HG02973 (cell line): ENCODE measurements around the gene ABCB11.
"Not testable (repeated sequence)": the region's sequence is repeated elsewhere in the genome, so short reads cannot be mapped to it uniquely, and the experiment has no call there.

Experiments
- ATAC-seq: cut with Tn5 transposase; IDR thresholded peaks from one replicate; pipeline ENCODE4 v1.9.1; 2021; ENCODE audit warnings: moderate library complexity; ENCODE audit not compliant: unreplicated experiment

ABCB11 gene

GRCh38 chr2:168939918-168940317 lies 91.2 kb downstream of the ABCB11 start:
- ATAC-seq = peak; percentile 81

GRCh38 chr2:168939061-168939460 lies 92.1 kb downstream of the ABCB11 start:
- ATAC-seq = no peak

- no peak for ATAC-seq
These were observed 95.1 kb downstream of the ABCB11 start for GRCh38 chr2:168935810-168936581.

- no peak for ATAC-seq
These were observed 96.3 kb downstream of the ABCB11 start for GRCh38 chr2:168934826-168935225.

GRCh38 chr2:168932174-168932573 lies 99.0 kb downstream of the ABCB11 start:
- ATAC-seq = not testable (repeated sequence)

- ATAC-seq = no peak
These were observed 100.9 kb downstream of the ABCB11 start for GRCh38 chr2:168930242-168930641.

- ATAC-seq = no peak
These were observed 102.1 kb downstream of the ABCB11 start for GRCh38 chr2:168929031-168929430.

GRCh38 chr2:168928113-168928831 lies 102.9 kb downstream of the ABCB11 start:
- no peak for ATAC-seq

- no peak for ATAC-seq
These were observed 104.3 kb downstream of the ABCB11 start for GRCh38 chr2:168926621-168927386.

GRCh38 chr2:168920504-168921157 lies 110.5 kb downstream of the ABCB11 start:
- no peak for ATAC-seq

GRCh38 chr2:168916331-168916675 lies 114.8 kb downstream of the ABCB11 start:
- no peak for ATAC-seq

GRCh38 chr2:168915441-168916330 lies 115.4 kb downstream of the ABCB11 start:
- ATAC-seq = no peak

GRCh38 chr2:168913495-168913894 lies 117.6 kb downstream of the ABCB11 start:
- no peak for ATAC-seq

- no peak for ATAC-seq
These were observed 118.2 kb downstream of the ABCB11 start for GRCh38 chr2:168912901-168913369.

GRCh38 chr2:168912466-168912865 lies 118.7 kb downstream of the ABCB11 start:
- no peak for ATAC-seq

GRCh38 chr2:168910330-168910729 lies 120.8 kb downstream of the ABCB11 start:
- no peak for ATAC-seq

- ATAC-seq = no peak
These were observed 123.0 kb downstream of the ABCB11 start for GRCh38 chr2:168907940-168908662.

- no peak for ATAC-seq
These were observed 126.8 kb downstream of the ABCB11 start for GRCh38 chr2:168904358-168904757.

- no peak for ATAC-seq
These were observed 127.2 kb downstream of the ABCB11 start for GRCh38 chr2:168903888-168904287.
